HEK293 (cell line): ENCODE data around the gene IL18R1.

Source experiments
- AEBP2 ChIP-seq: fragments of 450-650 bp; formaldehyde crosslinking; IDR thresholded peaks from 2 replicates; pipeline ENCODE4 v1.5.1; 2016; ENCODE audit warnings: missing biosample characterization, missing genetic modification characterization, borderline replicate concordance
- ATF2 ChIP-seq: fragments of 450-650 bp; formaldehyde crosslinking; IDR thresholded peaks from 2 replicates; pipeline ENCODE4 v1.5.1; 2016; ENCODE audit warnings: missing biosample characterization, missing genetic modification characterization, low read depth
- IKZF3 ChIP-seq: fragments of 450-650 bp; IDR thresholded peaks from 2 replicates; pipeline ENCODE4 v1.5.0; 2018; ENCODE audit warnings: missing biosample characterization, mild to moderate bottlenecking, missing genetic modification characterization, moderate library complexity
- KLF16 ChIP-seq: fragments of 450-650 bp; formaldehyde crosslinking; IDR thresholded peaks from 2 replicates; pipeline ENCODE4 v1.5.1; 2017; ENCODE audit warnings: missing biosample characterization, missing genetic modification characterization
- ZBTB21 ChIP-seq: fragments of 450-650 bp; formaldehyde crosslinking; IDR thresholded peaks from 2 replicates; pipeline ENCODE4 v1.5.1; 2017; ENCODE audit warnings: missing biosample characterization, missing genetic modification characterization
- ZBTB49 ChIP-seq: fragments of 450-650 bp; formaldehyde crosslinking; IDR thresholded peaks from 2 replicates; pipeline ENCODE4 v1.5.1; 2016; ENCODE audit warnings: missing biosample characterization, missing genetic modification characterization, low read depth
- ZNF121 ChIP-seq: fragments of 450-650 bp; formaldehyde crosslinking; IDR thresholded peaks from 2 replicates; pipeline ENCODE4 v1.5.1; 2016; ENCODE audit warnings: missing biosample characterization, missing genetic modification characterization
- ZNF335 ChIP-seq: fragments of 450-650 bp; formaldehyde crosslinking; conservative IDR thresholded peaks from 2 replicates; pipeline ENCODE4 v1.5.1; 2016; ENCODE audit warnings: missing biosample characterization, missing genetic modification characterization
- ZNF341 ChIP-seq: fragments of 450-650 bp; formaldehyde crosslinking; IDR thresholded peaks from 2 replicates; pipeline ENCODE4; 2016; ENCODE audit warnings: low read depth, missing biosample characterization, missing genetic modification characterization
- ZNF37A ChIP-seq: fragments of 450-650 bp; IDR thresholded peaks from 2 replicates; pipeline ENCODE4 v1.5.1; 2018; ENCODE audit warnings: missing biosample characterization, missing genetic modification characterization
- ZNF398 ChIP-seq: fragments of 450-650 bp; formaldehyde crosslinking; IDR thresholded peaks from 2 replicates; pipeline ENCODE4 v1.5.1; 2017; ENCODE audit warnings: missing biosample characterization, missing genetic modification characterization
- ZNF510 ChIP-seq: fragments of 450-650 bp; formaldehyde crosslinking; IDR thresholded peaks from 2 replicates; pipeline ENCODE4 v1.5.1; 2018; ENCODE audit warnings: mild to moderate bottlenecking, missing genetic modification characterization, missing biosample characterization; ENCODE audit not compliant: insufficient replicate concordance
- ZNF513 ChIP-seq: fragments of 450-650 bp; IDR thresholded peaks from 2 replicates; pipeline ENCODE4 v1.5.1; 2018; ENCODE audit warnings: missing biosample characterization, missing genetic modification characterization
- ZNF560 ChIP-seq: fragments of 450-650 bp; formaldehyde crosslinking; IDR thresholded peaks from 2 replicates; pipeline ENCODE4 v1.5.1; 2017; ENCODE audit warnings: missing biosample characterization, missing genetic modification characterization, borderline replicate concordance
- ZNF624 ChIP-seq: fragments of 450-650 bp; formaldehyde crosslinking; IDR thresholded peaks from 2 replicates; pipeline ENCODE4 v1.5.1; 2017; ENCODE audit warnings: missing biosample characterization, missing genetic modification characterization
- ZNF660 ChIP-seq: fragments of 450-650 bp; IDR thresholded peaks from 2 replicates; pipeline ENCODE4 v1.5.1; 2018; ENCODE audit warnings: missing biosample characterization, mild to moderate bottlenecking, missing genetic modification characterization
- ZSCAN30 ChIP-seq: fragments of 450-650 bp; IDR thresholded peaks from 2 replicates; pipeline ENCODE4 v1.5.1; 2018; ENCODE audit warnings: missing biosample characterization, mild to moderate bottlenecking, missing genetic modification characterization, moderate library complexity
- TF ChIP-seq, protein P1 (sequence below): fragments of 450-650 bp; formaldehyde crosslinking; IDR thresholded peaks from 2 replicates; pipeline ENCODE4 v1.5.1; 2016; ENCODE audit warnings: missing biosample characterization, missing genetic modification characterization
- TF ChIP-seq, protein P2 (sequence below): fragments of 450-650 bp; formaldehyde crosslinking; IDR thresholded peaks from 2 replicates; pipeline ENCODE4 v1.5.1; 2016; ENCODE audit warnings: missing biosample characterization, missing genetic modification characterization
- TF ChIP-seq, protein P3 (sequence below): fragments of 450-650 bp; formaldehyde crosslinking; IDR thresholded peaks from 2 replicates; pipeline ENCODE4 v1.5.1; 2016; ENCODE audit warnings: missing biosample characterization, missing genetic modification characterization

Gene IL18R1

DNA sequence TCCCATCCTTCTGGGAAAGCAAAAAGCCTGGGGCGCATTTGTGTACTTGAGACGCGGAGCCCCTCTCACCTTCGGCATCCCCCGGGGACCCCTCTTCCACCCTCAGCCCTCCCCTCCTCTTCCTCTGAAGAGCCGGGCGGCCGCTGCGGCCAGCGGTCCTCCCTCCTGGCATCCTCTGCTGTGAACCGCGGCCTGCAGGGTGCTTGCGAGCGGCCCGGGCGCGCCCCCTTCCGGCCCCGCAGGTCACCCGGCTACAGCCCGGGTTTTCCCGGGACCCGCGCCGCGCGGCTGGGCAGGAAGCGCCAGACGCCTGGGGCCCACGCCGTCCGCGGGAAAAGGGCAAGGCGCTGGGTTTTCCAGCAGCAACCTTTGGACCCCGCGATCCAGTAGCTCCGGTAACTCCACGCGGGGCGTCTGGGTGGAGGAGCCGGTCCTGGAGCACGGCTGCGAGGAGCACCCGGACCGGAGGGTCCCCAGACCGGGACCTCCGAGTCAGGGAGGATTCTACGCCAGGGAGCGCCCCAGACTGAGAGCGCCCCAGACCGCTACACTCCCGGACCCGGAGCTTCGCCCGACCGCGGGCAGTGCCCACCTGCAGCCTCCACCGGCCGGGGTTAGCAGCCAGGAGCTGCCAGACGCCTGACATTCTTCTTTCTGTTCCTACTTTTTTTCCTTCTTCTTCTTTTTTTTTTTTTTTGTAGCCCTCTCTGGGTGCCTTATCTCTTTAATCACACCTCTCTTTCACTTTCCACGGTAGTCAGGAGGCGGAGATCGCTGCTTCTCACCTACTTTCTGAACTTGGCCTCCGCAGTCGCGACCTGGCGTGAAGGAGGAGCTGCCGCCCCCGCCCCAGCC lies at the start of gene IL18R1 (continued):
- TF ChIP-seq, protein P1, sequence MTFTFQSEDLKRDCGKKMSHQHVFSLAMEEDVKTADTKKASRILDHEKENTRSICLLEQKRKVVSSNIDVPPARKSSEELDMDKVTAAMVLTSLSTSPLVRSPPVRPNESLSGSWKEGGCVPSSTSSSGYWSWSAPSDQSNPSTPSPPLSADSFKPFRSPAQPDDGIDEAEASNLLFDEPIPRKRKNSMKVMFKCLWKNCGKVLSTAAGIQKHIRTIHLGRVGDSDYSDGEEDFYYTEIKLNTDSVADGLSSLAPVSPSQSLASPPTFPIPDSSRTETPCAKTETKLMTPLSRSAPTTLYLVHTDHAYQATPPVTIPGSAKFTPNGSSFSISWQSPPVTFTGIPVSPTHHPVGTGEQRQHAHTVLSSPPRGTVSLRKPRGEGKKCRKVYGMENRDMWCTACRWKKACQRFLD (tag by site-specific recombination): no peak
- TF ChIP-seq ZNF121 (tag by site-specific recombination) (no peak), IKZF3 (tag by site-specific recombination) (peak; percentile 66), ZBTB21 (no peak), KLF16 (tag by site-specific recombination) (no peak), ZBTB49 (tag by site-specific recombination) (no peak), AEBP2 (no peak), ZNF624 (tag by site-specific recombination) (no peak), ZNF398 (tag by site-specific recombination) (no peak), ZNF560 (tag by site-specific recombination) (no peak), ZSCAN30 (peak; percentile 70; the same call in 1 of the 2 replicates), ZNF37A (tag by site-specific recombination) (no peak), ZNF335 (peak; percentile 79), ZNF510 (no peak), ATF2 (tag by site-specific recombination) (no peak), ZNF513 (tag by site-specific recombination) (peak; percentile 68; the same call in 1 of the 2 replicates), ZNF660 (tag by site-specific recombination) (peak; percentile 68; the same call in 1 of the 2 replicates), ZNF341 (tag by site-specific recombination) (peak; percentile 32; the same call in 1 of the 2 replicates)
- TF ChIP-seq, protein P2, sequence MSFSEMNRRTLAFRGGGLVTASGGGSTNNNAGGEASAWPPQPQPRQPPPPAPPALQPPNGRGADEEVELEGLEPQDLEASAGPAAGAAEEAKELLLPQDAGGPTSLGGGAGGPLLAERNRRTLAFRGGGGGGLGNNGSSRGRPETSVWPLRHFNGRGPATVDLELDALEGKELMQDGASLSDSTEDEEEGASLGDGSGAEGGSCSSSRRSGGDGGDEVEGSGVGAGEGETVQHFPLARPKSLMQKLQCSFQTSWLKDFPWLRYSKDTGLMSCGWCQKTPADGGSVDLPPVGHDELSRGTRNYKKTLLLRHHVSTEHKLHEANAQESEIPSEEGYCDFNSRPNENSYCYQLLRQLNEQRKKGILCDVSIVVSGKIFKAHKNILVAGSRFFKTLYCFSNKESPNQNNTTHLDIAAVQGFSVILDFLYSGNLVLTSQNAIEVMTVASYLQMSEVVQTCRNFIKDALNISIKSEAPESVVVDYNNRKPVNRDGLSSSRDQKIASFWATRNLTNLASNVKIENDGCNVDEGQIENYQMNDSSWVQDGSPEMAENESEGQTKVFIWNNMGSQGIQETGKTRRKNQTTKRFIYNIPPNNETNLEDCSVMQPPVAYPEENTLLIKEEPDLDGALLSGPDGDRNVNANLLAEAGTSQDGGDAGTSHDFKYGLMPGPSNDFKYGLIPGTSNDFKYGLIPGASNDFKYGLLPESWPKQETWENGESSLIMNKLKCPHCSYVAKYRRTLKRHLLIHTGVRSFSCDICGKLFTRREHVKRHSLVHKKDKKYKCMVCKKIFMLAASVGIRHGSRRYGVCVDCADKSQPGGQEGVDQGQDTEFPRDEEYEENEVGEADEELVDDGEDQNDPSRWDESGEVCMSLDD (tag by site-specific recombination): no peak
- TF ChIP-seq, protein P3, sequence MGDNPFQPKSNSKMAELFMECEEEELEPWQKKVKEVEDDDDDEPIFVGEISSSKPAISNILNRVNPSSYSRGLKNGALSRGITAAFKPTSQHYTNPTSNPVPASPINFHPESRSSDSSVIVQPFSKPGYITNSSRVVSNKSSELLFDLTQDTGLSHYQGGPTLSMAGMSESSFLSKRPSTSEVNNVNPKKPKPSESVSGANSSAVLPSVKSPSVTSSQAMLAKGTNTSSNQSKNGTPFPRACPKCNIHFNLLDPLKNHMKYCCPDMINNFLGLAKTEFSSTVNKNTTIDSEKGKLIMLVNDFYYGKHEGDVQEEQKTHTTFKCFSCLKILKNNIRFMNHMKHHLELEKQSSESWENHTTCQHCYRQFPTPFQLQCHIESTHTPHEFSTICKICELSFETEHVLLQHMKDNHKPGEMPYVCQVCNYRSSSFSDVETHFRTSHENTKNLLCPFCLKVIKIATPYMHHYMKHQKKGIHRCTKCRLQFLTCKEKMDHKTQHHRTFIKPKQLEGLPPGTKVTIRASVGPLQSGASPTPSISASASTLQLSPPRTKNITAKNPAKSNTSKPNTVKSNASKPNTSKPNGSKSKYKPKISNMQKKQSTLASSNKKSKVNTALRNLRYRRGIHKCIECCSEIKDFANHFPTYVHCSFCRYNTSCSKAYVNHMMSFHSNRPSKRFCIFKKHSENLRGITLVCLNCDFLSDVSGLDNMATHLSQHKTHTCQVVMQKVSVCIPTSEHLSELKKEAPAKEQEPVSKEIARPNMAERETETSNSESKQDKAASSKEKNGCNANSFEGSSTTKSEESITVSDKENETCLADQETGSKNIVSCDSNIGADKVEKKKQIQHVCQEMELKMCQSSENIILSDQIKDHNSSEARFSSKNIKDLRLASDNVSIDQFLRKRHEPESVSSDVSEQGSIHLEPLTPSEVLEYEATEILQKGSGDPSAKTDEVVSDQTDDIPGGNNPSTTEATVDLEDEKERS (tag by site-specific recombination): no peak
